Mammary epithelial cell (primary cell): ENCODE measurements around the gene SOX8.

Source experiments
- CTCF ChIP-seq, 2 donors: IDR thresholded peaks in 1 of 2; conservative IDR thresholded peaks in 1 of 2; 2 replicates each; pipeline ENCODE4 v1.5.1; 2011 to 2012; ENCODE audit warnings: inconsistent platforms in 2 of 2, low read length in 2 of 2, mild to moderate bottlenecking in 2 of 2, control low read depth in 1 of 2, low read depth in 1 of 2; ENCODE audit not compliant: insufficient read depth in 1 of 2; ENCODE audit errors: extremely low read depth in 1 of 2
- EZH2 ChIP-seq: IDR thresholded peaks from 2 replicates; pipeline ENCODE4 v1.6.1; 2012; ENCODE audit warnings: low read length, inconsistent platforms, borderline replicate concordance

GRCh38 chr16:1026784-1027500, 45.4 kb downstream of the SOX8 start:
- no peak for TF ChIP-seq CTCF (conservative IDR thresholded peaks at IDR 0.05 in 1 of 2, IDR thresholded peaks at IDR 0.05 in 1 of 2; ENCODE audit: extremely low read depth in 1 of 2, insufficient read depth in 1 of 2, low read depth in 1 of 2, low read length in 2 of 2)
- peak; percentile 42 for TF ChIP-seq EZH2
